GM03348 (cell line): ENCODE measurements around the gene BCL7C.
"Not testable (repeated sequence)": the region's sequence is repeated elsewhere in the genome, so short reads cannot be mapped to it uniquely, and the experiment has no call there.

Experiments
- DNase-seq: peaks from one replicate; pipeline ENCODE4 v3.0.0; 2012; ENCODE audit warnings: low spot score

The BCL7C gene

GRCh38 chr16:30894540-30895368 is 877 bp upstream of the BCL7C start:
- DNase-seq, result no peak

- DNase-seq, result peak; percentile 21
Observed at GRCh38 chr16:30893417-30893743, 497 bp downstream of the BCL7C start.

- DNase-seq, result no peak
Observed at GRCh38 chr16:30892670-30893416, 1.0 kb downstream of the BCL7C start.

GRCh38 chr16:30891043-30891823 is 2.6 kb downstream of the BCL7C start:
- DNase-seq, result not testable (repeated sequence)

- DNase-seq, result no peak
Observed at GRCh38 chr16:30889721-30890120, 4.2 kb downstream of the BCL7C start.

GRCh38 chr16:30888856-30889499 is 4.9 kb downstream of the BCL7C start:
- no peak for DNase-seq

GRCh38 chr16:30887927-30888326 is 6.0 kb downstream of the BCL7C start:
- no peak for DNase-seq

- no peak for DNase-seq
Observed at GRCh38 chr16:30886145-30886544, 7.7 kb downstream of the BCL7C start.

GRCh38 chr16:30885196-30885595 is 8.7 kb downstream of the BCL7C start:
- DNase-seq, result no peak

GRCh38 chr16:30884760-30885159 is 9.1 kb downstream of the BCL7C start:
- DNase-seq, result no peak

GRCh38 chr16:30882429-30883310 is 11.2 kb downstream of the BCL7C start:
- DNase-seq, result no peak

- DNase-seq, result no peak
Observed at GRCh38 chr16:30876867-30877266, 17.0 kb downstream of the BCL7C start.

GRCh38 chr16:30875871-30876801 is 17.7 kb downstream of the BCL7C start:
- DNase-seq, result peak; percentile 41

GRCh38 chr16:30874821-30875717 is 18.8 kb downstream of the BCL7C start:
- peak; percentile 94 for DNase-seq

GRCh38 chr16:30874244-30874820 is 19.5 kb downstream of the BCL7C start:
- no peak for DNase-seq

- no peak for DNase-seq
Observed at GRCh38 chr16:30870904-30871303, 23.0 kb downstream of the BCL7C start.

GRCh38 chr16:30867747-30868146 is 26.1 kb downstream of the BCL7C start:
- peak; percentile 28 for DNase-seq

- no peak for DNase-seq
Observed at GRCh38 chr16:30866031-30866430, 27.8 kb downstream of the BCL7C start.

GRCh38 chr16:30863178-30863577 is 30.7 kb downstream of the BCL7C start:
- not testable (repeated sequence) for DNase-seq
